Activated CD4-positive, alpha-beta T cell treated with anti-CD3 and anti-CD28 coated beads, Interleukin-2, amount 10 ng/mL, durations not matched to agents 24 days and 14 days (primary cell): ENCODE results near the gene TNFRSF6B. TPM values are rescaled to one million over a fixed set of nuclear protein-coding genes. Genes with fewer than 3 reads are reported as not detected.

ENCODE experiments used
- DNase-seq: peaks from one replicate; pipeline ENCODE4 v3.0.0; 2022
- H3K27ac Mint-ChIP-seq: one replicate; pipeline ENCODE4 v1.8.0; 2022; ENCODE audit warnings: mild to moderate bottlenecking, mixed read lengths
- H3K27me3 Mint-ChIP-seq: one replicate; pipeline ENCODE4 v1.8.0; 2022; ENCODE audit warnings: mixed read lengths
- H3K36me3 Mint-ChIP-seq: one replicate; pipeline ENCODE4 v1.8.0; 2022; ENCODE audit warnings: low read depth, mild to moderate bottlenecking, mixed read lengths
- H3K4me1 Mint-ChIP-seq: one replicate; pipeline ENCODE4 v1.8.0; 2021; ENCODE audit warnings: mixed read lengths
- H3K4me3 Mint-ChIP-seq: one replicate; pipeline ENCODE4 v1.8.0; 2022; ENCODE audit warnings: mild to moderate bottlenecking, moderate library complexity, mixed read lengths
- H3K9me3 Mint-ChIP-seq: one replicate; pipeline ENCODE4 v1.8.0; 2021; ENCODE audit warnings: mixed read lengths
- intact Hi-C: fragments of 100-400 bp; cut with micrococcal nuclease; formaldehyde crosslinking; loops from one replicate; pipeline ENCODE4 v1.15.1; 2023
- total RNA-seq: library from RNA; stranded (reverse); gene quantifications from 2 replicates; pipeline ENCODE4 v1.2.3, GENCODE V29; 2022

The TNFRSF6B gene
- total RNA-seq, 1 donor from 2014 or later: not detected

DNA sequence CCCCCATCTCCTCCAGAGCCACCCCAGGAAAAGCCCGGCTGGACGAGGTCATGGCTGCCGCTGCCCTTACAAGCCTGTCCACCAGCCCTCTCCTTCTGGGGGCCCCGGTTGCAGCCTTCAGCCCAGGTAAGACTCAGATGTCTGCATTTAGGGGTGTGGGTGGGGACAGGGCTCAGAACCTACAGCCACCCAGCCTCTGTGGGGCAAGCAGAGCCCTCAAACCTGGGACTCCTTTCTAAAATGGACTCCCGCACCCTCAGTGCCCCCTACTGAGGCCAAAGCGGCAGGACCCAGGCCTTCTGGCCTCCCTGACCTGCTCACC lies 44.9 kb downstream of the TNFRSF6B start:
- Mint-ChIP-seq H3K4me3 (peak overlapping the region; percentile 51), H3K27ac (no peak overlapping the region), H3K27me3 (no peaks in the 10 kb centered on the region), H3K9me3 (no peaks in the 10 kb centered on the region), H3K4me1 (peaks cover 10% of the 10 kb centered on the region), H3K36me3 (peaks cover 4% of the 10 kb centered on the region)
- intact Hi-C loops: loop anchor here (5.0 kb wide), 1 partner anchor 34 kb away; the partner anchor contains the start of genes ARFRP1 and ZGPAT
- peak; percentile 60 for DNase-seq

DNA sequence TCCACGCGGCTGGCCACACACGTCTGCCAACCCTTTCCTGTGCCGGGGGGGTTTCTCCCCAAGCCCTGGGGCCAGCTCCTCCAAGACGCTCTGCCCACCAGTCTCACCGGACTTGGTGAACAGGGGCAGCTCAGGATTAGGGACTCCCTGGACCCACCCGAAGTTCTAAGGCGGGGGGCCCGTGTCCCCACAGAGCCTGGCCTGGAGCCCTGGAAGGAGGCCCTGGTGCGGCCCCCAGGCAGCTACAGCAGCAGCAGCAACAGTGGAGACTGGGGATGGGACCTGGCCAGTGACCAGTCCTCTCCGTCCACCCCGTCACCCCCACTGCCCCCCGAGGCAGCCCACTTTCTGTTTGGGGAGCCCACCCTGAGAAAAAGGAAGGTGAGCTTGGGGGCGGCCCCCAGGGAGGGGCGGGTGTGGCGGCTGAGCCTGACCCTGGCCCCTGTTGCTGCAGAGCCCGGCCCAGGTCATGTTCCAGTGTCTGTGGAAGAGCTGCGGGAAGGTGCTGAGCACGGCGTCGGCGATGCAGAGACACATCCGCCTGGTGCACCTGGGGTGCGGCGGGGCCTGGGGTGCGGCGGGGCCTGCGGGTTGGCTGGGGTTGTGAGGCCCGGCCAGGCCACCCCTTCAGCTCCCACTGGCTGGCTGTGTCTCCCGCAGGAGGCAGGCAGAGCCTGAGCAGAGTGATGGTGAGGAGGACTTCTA lies 45.4 kb downstream of the TNFRSF6B start:
- Mint-ChIP-seq H3K27me3 (no peaks in the 10 kb centered on the region), H3K4me3 (peak overlapping the region; percentile 51), H3K4me1 (peaks cover 5% of the 10 kb centered on the region), H3K9me3 (no peaks in the 10 kb centered on the region), H3K27ac (no peak overlapping the region), H3K36me3 (peaks cover 3% of the 10 kb centered on the region)
- intact Hi-C loops: loop anchor here (5.0 kb wide), 1 partner anchor 35 kb away; the partner anchor contains the start of genes ARFRP1 and ZGPAT
- no peak for DNase-seq

DNA sequence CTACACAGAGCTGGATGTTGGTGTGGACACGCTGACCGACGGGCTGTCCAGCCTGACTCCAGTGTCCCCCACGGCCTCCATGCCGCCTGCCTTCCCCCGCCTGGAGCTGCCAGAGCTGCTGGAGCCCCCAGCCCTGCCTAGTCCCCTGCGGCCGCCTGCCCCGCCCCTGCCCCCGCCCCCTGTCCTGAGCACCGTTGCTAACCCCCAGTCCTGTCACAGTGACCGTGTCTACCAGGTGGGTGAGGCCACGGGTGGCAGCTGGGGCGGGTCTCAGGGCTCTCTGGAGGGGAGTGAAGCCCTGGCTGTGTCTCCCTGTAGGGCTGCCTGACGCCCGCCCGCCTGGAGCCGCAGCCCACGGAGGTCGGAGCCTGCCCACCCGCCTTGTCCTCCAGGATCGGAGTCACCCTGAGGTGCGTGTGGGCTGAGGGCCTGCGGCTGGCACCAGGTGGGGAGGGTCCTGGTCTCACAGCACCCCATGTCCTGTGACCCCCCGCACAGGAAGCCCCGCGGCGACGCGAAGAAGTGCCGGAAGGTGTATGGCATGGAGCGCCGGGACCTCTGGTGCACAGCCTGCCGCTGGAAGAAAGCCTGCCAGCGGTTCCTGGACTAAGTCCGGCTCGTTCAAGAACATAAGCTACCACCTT lies 46.1 kb downstream of the TNFRSF6B start:
- no peak overlapping the region for H3K4me3 Mint-ChIP-seq
- H3K36me3 Mint-ChIP-seq: peaks cover 3% of the 10 kb centered on the region
- H3K27ac Mint-ChIP-seq: no peak overlapping the region
- no peaks in the 10 kb centered on the region for H3K9me3 Mint-ChIP-seq
- intact Hi-C loops: loop anchor here (5.0 kb wide), 1 partner anchor 35 kb away; the partner anchor contains the start of genes ARFRP1 and ZGPAT
- DNase-seq: no peak
- H3K4me1 Mint-ChIP-seq: peaks cover 3% of the 10 kb centered on the region
- no peaks in the 10 kb centered on the region for H3K27me3 Mint-ChIP-seq

DNA sequence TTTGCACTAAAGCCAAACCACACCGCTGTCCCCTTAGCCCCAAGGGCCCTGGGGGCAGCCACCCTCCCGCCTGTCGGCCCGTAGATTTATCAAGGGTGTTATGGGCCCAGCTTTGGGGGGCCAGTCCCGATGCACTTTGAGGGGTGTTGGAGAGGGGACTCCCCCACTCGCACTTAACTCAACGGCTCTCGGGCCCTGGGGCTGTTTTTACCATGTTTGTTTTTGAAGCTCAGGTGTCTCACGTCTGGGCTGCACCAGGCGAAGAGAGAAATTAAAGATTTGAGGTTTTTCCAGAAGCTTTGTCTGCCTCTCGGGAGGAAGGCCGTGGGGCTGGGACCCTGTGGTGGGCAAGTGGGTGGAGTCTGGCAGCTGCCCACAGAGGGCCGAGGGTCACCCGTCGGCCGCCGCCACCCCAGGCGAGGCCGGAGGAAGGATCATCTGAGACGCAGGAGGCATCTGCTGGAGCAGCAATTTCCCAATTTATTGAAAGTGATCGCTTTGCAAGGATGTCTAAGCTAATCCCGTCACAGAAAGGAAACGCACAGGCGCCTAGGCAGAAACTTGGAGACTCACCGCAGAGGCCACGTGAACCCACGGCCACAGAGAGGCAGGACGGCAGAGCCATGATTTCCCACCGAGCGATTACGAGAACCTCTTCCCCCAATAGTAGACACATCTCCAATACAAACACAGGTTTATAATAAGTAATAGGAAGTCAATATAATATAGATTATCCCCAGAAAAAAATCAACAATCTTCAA lies 46.9 kb downstream of the TNFRSF6B start:
- H3K4me3 Mint-ChIP-seq: no peak overlapping the region
- intact Hi-C loops: loop anchor here (5.0 kb wide), 1 partner anchor 36 kb away; the partner anchor contains the start of genes ARFRP1 and ZGPAT
- no peaks in the 10 kb centered on the region for H3K27me3 Mint-ChIP-seq
- peaks cover 3% of the 10 kb centered on the region for H3K36me3 Mint-ChIP-seq
- no peak for DNase-seq
- H3K4me1 Mint-ChIP-seq: peaks cover 2% of the 10 kb centered on the region
- no peak overlapping the region for H3K27ac Mint-ChIP-seq
- no peaks in the 10 kb centered on the region for H3K9me3 Mint-ChIP-seq

DNA sequence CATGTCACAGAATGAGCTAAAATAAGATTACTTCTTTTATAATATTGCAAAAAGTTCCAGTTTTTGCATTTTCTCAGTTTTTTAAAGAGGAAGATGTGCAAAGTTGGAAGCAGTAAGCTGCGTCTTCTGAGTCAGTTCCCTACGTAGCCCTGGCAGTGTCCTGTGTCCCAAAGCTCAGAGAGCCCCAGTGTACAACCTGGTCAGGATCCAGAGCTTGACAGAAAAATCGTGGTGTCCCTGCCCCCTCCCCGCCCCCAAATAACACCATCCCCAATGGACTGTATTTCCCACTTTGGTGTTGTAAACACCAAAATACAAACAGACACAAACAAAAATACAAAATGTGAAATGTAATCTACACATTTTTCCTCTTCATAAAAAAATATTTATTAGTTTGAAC lies 47.7 kb downstream of the TNFRSF6B start:
- no peak overlapping the region for H3K27ac Mint-ChIP-seq
- H3K36me3 Mint-ChIP-seq: peaks cover 3% of the 10 kb centered on the region
- DNase-seq: no peak
- H3K27me3 Mint-ChIP-seq: no peaks in the 10 kb centered on the region
- H3K4me1 Mint-ChIP-seq: no peaks in the 10 kb centered on the region
- intact Hi-C loops: loop anchor here (5.0 kb wide), 1 partner anchor 37 kb away; the partner anchor contains the start of genes ARFRP1 and ZGPAT
- no peaks in the 10 kb centered on the region for H3K9me3 Mint-ChIP-seq
- H3K4me3 Mint-ChIP-seq: no peak overlapping the region

DNA sequence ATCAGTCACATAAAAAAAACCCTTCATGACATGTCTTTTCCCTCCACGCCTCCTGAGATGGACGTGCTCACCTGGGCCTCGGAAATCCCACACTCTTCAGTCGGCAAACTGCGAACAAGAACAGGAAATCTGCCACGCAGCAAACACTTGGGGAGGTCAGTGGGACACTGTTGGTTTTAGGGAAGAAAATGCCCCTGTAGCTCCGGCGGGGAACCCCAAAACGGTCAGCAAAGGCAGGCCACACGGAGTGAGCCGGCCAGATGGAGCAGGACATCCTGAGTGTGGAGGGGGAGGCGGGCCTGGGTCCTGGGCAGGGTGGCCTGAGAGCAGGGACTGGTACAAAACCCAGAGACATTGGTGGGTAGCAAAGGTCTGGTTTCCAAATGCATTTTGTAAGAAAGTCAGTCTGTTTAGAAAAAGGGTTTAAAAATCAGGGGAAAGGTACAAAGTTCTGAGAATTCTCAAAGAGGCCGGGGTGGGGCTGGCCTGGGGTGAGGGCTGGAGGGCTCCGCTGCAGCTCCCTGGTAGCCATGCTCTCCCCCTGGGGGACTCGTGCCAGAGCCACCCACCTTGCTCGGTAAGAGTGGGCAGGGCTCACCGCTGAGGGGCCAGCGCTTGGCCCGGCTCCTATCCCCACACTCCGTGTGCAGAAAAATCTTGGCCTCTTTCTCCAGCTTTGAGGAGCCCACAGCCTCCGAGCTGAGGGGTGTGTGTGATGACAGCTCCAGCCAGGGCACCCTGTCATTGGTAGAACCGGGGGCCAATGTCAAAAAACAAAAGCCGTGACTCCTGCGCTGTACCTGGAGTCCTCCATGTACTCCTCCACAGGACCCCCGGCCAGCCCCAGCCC lies 48.3 kb downstream of the TNFRSF6B start:
- Mint-ChIP-seq H3K4me3 (no peak overlapping the region), H3K27me3 (no peaks in the 10 kb centered on the region), H3K27ac (no peak overlapping the region), H3K36me3 (peaks cover 3% of the 10 kb centered on the region), H3K4me1 (peaks cover 3% of the 10 kb centered on the region), H3K9me3 (no peaks in the 10 kb centered on the region)
- intact Hi-C loops: loop anchor here (5.0 kb wide), 1 partner anchor 37 kb away; the partner anchor contains the start of genes ARFRP1 and ZGPAT
- DNase-seq: no peak

DNA sequence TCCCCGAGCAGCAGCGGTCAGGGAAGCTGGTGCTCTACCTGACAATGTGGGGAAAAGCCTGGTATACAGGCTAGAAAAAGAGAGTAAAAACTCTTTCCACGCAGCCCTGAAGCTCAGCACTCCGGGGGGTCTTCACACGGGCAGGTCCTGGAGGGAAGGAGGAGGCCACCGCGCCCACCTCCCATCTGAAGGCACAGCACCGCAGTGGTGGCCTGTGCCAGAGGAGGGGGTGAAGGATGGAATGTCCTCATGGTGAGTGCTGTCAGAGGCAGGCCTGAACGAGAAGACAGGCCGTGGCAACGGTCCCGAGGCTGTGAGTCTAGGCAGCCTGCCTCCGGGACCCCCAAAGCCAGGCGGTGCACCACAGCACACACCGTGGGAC lies 49.0 kb downstream of the TNFRSF6B start:
- no peak overlapping the region for H3K4me3 Mint-ChIP-seq
- H3K36me3 Mint-ChIP-seq: peaks cover 3% of the 10 kb centered on the region
- H3K27ac Mint-ChIP-seq: no peak overlapping the region
- peaks cover 3% of the 10 kb centered on the region for H3K4me1 Mint-ChIP-seq
- DNase-seq: no peak
- intact Hi-C loops: no loop called here
- no peaks in the 10 kb centered on the region for H3K27me3 Mint-ChIP-seq
- H3K9me3 Mint-ChIP-seq: no peaks in the 10 kb centered on the region

DNA sequence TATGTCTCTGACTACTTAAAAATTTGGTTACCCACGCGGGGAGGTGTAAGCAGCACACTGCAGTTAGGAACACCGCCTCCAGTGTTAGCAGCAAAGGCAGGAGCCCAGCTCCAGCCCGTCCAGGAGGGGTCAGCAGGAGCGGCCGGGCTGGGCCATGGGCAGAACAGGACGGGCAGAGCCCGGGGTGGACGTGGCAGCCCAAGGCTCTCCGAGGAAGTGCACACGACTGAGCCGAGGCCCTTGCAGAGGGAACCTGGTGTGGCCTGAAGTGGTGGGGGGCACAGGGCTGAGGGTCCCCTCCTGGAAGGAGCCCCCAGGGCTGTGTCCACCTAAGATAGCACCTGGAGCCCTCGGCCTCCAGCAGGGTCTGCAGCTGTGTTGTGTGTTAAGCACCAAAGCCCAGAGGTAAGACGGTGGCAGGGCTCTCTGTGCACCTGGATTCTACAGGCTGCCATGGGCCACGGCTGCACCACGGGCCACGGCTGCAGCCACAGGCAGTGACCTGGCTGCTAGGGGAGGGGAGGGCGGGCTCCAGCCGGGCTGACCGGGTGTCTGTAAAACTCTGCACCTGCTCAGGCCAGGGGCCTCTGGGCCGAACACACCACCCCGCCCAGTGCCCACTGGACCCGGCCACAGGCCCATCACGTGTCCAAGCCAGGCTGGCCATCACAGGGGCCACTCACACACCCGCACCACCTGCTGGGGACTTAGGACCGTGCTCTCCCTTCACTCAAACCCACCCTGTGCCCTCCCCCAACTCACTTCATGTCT lies 49.7 kb downstream of the TNFRSF6B start:
- H3K4me3 Mint-ChIP-seq: no peak overlapping the region
- no peaks in the 10 kb centered on the region for H3K9me3 Mint-ChIP-seq
- no peaks in the 10 kb centered on the region for H3K27me3 Mint-ChIP-seq
- no peak overlapping the region for H3K27ac Mint-ChIP-seq
- intact Hi-C loops: no loop called here
- peaks cover 3% of the 10 kb centered on the region for H3K36me3 Mint-ChIP-seq
- H3K4me1 Mint-ChIP-seq: peaks cover 8% of the 10 kb centered on the region
- DNase-seq: no peak

DNA sequence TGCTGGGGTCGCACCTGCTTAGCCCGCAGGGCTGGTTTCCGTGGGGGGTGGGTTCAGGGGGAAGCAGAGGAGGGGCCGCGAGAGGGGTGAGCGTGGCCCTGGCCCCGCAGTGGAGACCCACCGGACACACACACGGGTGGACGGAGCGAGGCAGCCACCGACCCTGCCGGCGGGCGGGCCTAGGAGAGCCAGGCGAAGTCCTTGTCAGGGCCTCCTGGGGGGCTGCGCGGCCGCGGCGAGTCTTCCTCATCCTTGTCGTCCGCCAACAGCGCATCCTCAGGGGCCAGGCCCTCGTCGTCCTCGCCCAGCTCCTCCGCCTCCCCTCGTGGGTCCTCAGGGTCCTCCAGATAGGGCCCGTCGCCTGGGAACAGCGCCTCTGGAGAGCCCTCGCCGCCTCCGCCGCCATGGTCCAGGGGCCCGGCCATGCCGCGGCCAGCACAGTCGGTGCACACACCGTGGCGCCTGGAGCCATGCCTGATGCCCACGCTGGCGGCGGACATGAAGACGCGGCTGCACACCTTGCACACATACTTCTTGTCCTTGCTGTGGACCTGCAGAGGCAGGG lies 50.4 kb downstream of the TNFRSF6B start:
- H3K36me3 Mint-ChIP-seq: peaks cover 3% of the 10 kb centered on the region
- no peaks in the 10 kb centered on the region for H3K9me3 Mint-ChIP-seq
- intact Hi-C loops: no loop called here
- no peak overlapping the region for H3K4me3 Mint-ChIP-seq
- H3K4me1 Mint-ChIP-seq: peaks cover 11% of the 10 kb centered on the region
- H3K27me3 Mint-ChIP-seq: no peaks in the 10 kb centered on the region
- DNase-seq: no peak
- H3K27ac Mint-ChIP-seq: no peak overlapping the region

DNA sequence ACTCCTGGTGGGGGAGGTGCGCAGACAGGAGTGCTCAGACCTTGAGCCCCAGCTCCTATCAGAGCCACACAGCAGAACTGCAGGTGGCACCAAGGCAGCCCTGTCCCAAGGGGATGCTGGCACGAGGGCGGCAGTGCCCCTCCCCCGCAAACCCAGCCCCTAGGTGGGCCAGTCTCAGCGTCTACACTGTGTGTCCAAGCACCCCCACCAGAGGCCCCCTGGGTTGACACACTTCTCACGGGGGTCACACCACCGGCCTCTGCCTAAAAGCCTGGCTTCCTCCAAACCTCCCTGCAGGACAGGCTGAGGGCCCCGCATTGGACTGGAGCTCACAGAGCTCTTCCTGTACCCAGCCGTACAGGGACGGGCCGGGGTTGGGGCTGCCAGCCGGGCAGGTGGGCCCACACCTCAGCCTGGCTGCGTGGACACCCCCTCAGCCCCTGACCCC lies 51.2 kb downstream of the TNFRSF6B start:
- intact Hi-C loops: no loop called here
- H3K4me1 Mint-ChIP-seq: peaks cover 11% of the 10 kb centered on the region
- peaks cover 3% of the 10 kb centered on the region for H3K36me3 Mint-ChIP-seq
- no peaks in the 10 kb centered on the region for H3K9me3 Mint-ChIP-seq
- H3K27me3 Mint-ChIP-seq: no peaks in the 10 kb centered on the region
- no peak overlapping the region for H3K27ac Mint-ChIP-seq
- no peak overlapping the region for H3K4me3 Mint-ChIP-seq
- no peak for DNase-seq
